ENCODE results near the gene PCSK6. TPM values are rescaled to one million over a fixed set of nuclear protein-coding genes. Genes with fewer than 3 reads are reported as not detected.
"Not testable (repeated sequence)": the region's sequence is repeated elsewhere in the genome, so short reads cannot be mapped to it uniquely, and the experiment has no call there.

The PCSK6 gene
- total and polyA plus RNA-seq, 9 donors = 3.8 to 26.0 (median 13.0) TPM

GRCh38 chr15:101456057-101456739 lies 33.3 kb downstream of the PCSK6 start:
- WGBS, 3 donors = 90 to 92% (median 91%) methylated on average over 14 of the region's 14 CpGs
- DNase-seq = no peak
- TF ChIP-seq POLR2A (IDR thresholded peaks at IDR 0.05) = no peak
- TF ChIP-seq EP300 (IDR thresholded peaks at IDR 0.05) = no peak
- no peak for TF ChIP-seq CTCF (IDR thresholded peaks at IDR 0.05)

GRCh38 chr15:101455291-101456025 lies 34.0 kb downstream of the PCSK6 start:
- no peaks in the 10 kb centered on the region for H3K9me3 ChIP-seq
- no peaks in the 10 kb centered on the region for H3K36me3 ChIP-seq
- no peak overlapping the region for H3K4me3 ChIP-seq
- no peak for DNase-seq
- no peaks in the 10 kb centered on the region for H3K27me3 ChIP-seq
- TF ChIP-seq POLR2A (IDR thresholded peaks at IDR 0.05) (no peak), EP300 (IDR thresholded peaks at IDR 0.05) (no peak), CTCF (IDR thresholded peaks at IDR 0.05) (no peak)
- intact Hi-C loops (cut with DNase I) = no loop called here
- H3K27ac ChIP-seq = no peak overlapping the region
- H3K4me1 ChIP-seq (ENCODE audit: insufficient read depth) = peaks cover 10% of the 10 kb centered on the region
- WGBS, 3 donors = 57 to 68% (median 58%) methylated on average over 11 of the region's 11 CpGs

More at GRCh38 chr15:101456057-101456739, 33.3 kb downstream of the PCSK6 start:
- Histone ChIP-seq H3K36me3 (no peaks in the 10 kb centered on the region), H3K27me3 (no peaks in the 10 kb centered on the region), H3K4me1 (ENCODE audit: insufficient read depth) (peaks cover 5% of the 10 kb centered on the region), H3K27ac (no peak overlapping the region), H3K9me3 (no peaks in the 10 kb centered on the region), H3K4me3 (no peak overlapping the region)
- intact Hi-C loops (cut with DNase I) = no loop called here

GRCh38 chr15:101454781-101455180 lies 34.7 kb downstream of the PCSK6 start:
- H3K4me3 ChIP-seq; H3K27me3 ChIP-seq; intact Hi-C loops (cut with DNase I); DNase-seq; H3K27ac ChIP-seq; H3K9me3 ChIP-seq; H3K36me3 ChIP-seq: not testable (repeated sequence)
- H3K4me1 ChIP-seq (ENCODE audit: insufficient read depth) = peaks cover 16% of the 10 kb centered on the region
- 95 to 97% (median 96%) methylated on average over 5 of the region's 5 CpGs for WGBS, 3 donors

GRCh38 chr15:101454365-101454764 lies 35.1 kb downstream of the PCSK6 start:
- no peaks in the 10 kb centered on the region for H3K36me3 ChIP-seq
- no peaks in the 10 kb centered on the region for H3K27me3 ChIP-seq
- H3K4me3 ChIP-seq = no peak overlapping the region
- intact Hi-C loops (cut with DNase I) = no loop called here
- no peak for DNase-seq
- WGBS, 3 donors = 87 to 91% (median 88%) methylated on average over 8 of the region's 8 CpGs
- no peaks in the 10 kb centered on the region for H3K9me3 ChIP-seq
- no peak for TF ChIP-seq POLR2A (IDR thresholded peaks at IDR 0.05)
- no peak for TF ChIP-seq CTCF (IDR thresholded peaks at IDR 0.05)
- no peak for TF ChIP-seq EP300 (IDR thresholded peaks at IDR 0.05)
- peaks cover 16% of the 10 kb centered on the region for H3K4me1 ChIP-seq (ENCODE audit: insufficient read depth)
- no peak overlapping the region for H3K27ac ChIP-seq
